ENCODE data around the gene TMEM179B. TPM values are rescaled to one million over a fixed set of nuclear protein-coding genes. Genes with fewer than 3 reads are reported as not detected.

The TMEM179B gene
- total and polyA plus RNA-seq, 2 of the 4 experiments (the other 2 are of a cell fraction), result 29.4 to 67.1 TPM

DNA sequence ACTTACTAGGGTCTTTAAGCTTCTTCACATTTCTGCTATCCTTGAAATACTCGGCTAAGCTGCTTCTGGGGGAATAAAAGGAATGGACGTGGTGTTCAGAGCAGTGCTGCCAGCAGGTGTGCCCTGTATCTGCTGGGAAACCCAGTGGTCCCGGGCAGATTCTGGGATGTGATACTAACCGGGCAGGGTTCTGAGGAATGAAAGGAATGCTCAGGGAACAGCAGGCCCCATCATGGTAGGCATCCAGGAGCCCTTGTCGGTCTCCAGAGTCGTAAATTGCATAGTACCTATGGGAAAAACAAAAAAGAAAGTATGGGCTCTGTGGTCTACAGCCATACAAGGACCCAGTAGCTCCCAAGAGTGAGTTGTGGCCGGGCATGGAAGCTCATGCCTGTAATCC, 9.1 kb downstream of the TMEM179B start:
- TF ChIP-seq NFE2L2 (IDR thresholded peaks at IDR 0.05; ENCODE audit: low read depth, low read length), result no peak
- no peak for TF ChIP-seq MAZ (IDR thresholded peaks at IDR 0.05; ENCODE audit: borderline replicate concordance, low read depth, low read length)
- no peak for TF ChIP-seq RAD21 (IDR thresholded peaks at IDR 0.05; ENCODE audit: low read length)
- TF ChIP-seq, protein P1, sequence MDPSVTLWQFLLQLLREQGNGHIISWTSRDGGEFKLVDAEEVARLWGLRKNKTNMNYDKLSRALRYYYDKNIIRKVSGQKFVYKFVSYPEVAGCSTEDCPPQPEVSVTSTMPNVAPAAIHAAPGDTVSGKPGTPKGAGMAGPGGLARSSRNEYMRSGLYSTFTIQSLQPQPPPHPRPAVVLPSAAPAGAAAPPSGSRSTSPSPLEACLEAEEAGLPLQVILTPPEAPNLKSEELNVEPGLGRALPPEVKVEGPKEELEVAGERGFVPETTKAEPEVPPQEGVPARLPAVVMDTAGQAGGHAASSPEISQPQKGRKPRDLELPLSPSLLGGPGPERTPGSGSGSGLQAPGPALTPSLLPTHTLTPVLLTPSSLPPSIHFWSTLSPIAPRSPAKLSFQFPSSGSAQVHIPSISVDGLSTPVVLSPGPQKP (IDR thresholded peaks at IDR 0.05; ENCODE audit: borderline replicate concordance, low read depth, low read length), result no peak
- TF ChIP-seq MXI1 (IDR thresholded peaks at IDR 0.05; ENCODE audit: borderline replicate concordance, low read depth, low read length), result no peak
- no peak for TF ChIP-seq BHLHE40 (IDR thresholded peaks at IDR 0.05; ENCODE audit: low read depth, low read length)
- TF ChIP-seq USF2 (IDR thresholded peaks at IDR 0.05; ENCODE audit: low read depth, low read length), result no peak
- TF ChIP-seq RFX5 (IDR thresholded peaks at IDR 0.05; ENCODE audit: low read depth, low read length), result no peak
- Histone ChIP-seq H2AK5ac (ENCODE audit: low read depth, low read length) (no peak overlapping the region), H3K9me3 (ENCODE audit: control insufficient read depth, insufficient read depth, low read length) (no peaks in the 10 kb centered on the region), H3K4me1 (ENCODE audit: control insufficient read depth, insufficient read depth, low read length) (peaks cover 5% of the 10 kb centered on the region), H3K9me1 (ENCODE audit: insufficient read depth, low read length) (no peaks in the 10 kb centered on the region), H3K56ac (ENCODE audit: extremely low read depth, insufficient read depth, low read length) (no peak overlapping the region), H3K4me3 (ENCODE audit: insufficient read depth, low read depth, low read length) (no peak overlapping the region), H3K9ac (ENCODE audit: low read depth, low read length) (no peak overlapping the region), H3K23ac (ENCODE audit: low read depth, low read length) (no peak overlapping the region), H3K27me3 (ENCODE audit: control insufficient read depth, insufficient read depth, low read length) (no peaks in the 10 kb centered on the region), H3K14ac (replicated peaks; ENCODE audit: low read depth, low read length) (no peak overlapping the region), H2BK120ac (ENCODE audit: low read depth, low read length) (no peak overlapping the region), H3K36me3 (ENCODE audit: control insufficient read depth, insufficient read depth, low read length) (peaks cover 76% of the 10 kb centered on the region), H3K27ac (ENCODE audit: insufficient read depth, low read length) (no peak overlapping the region), H2BK15ac (ENCODE audit: low read depth, low read length) (no peak overlapping the region), H4K91ac (ENCODE audit: insufficient read depth, low read depth, low read length) (no peak overlapping the region), H3K79me1 (ENCODE audit: low read depth in 1 of 2, low read length in 2 of 2) (peaks cover 8 to 30% of the 10 kb centered on the region in 2 experiments), H2BK20ac (ENCODE audit: low read depth, low read length) (no peak overlapping the region), H3K18ac (ENCODE audit: low read depth, low read length) (no peak overlapping the region), H3K4me2 (ENCODE audit: low read depth, low read length) (no peak overlapping the region), H3K4ac (ENCODE audit: low read depth, low read length) (no peak overlapping the region), H4K5ac (ENCODE audit: low read depth, low read length) (no peak overlapping the region), H2BK5ac (ENCODE audit: low read depth, low read length, poor library complexity, severe bottlenecking) (no peak overlapping the region), H4K8ac (ENCODE audit: low read depth in 2 of 2, low read length in 2 of 2) (no peak overlapping the region), H4K20me1 (ENCODE audit: insufficient read depth, low read length) (peaks cover 8% of the 10 kb centered on the region), H2AFZ (replicated peaks; ENCODE audit: low read length, poor library complexity) (no peak overlapping the region), H2AK9ac (replicated peaks; ENCODE audit: low read depth, low read length, poor library complexity) (no peak overlapping the region)
- intact Hi-C loops (cut with micrococcal nuclease) (no loop called here), dilution Hi-C loops (cut with HindIII; ENCODE audit: low sequenced_read_pairs, unreplicated experiment) (no loop called here), in situ Hi-C loops (cut with MboI; ENCODE audit: low sequenced_read_pairs) (no loop called here)
- ATAC-seq (ENCODE audit: low read depth) (no peak), DNase-seq (no peak)
- BruUV-seq (replicated peaks), result no TSS peak
- CTCF ChIA-PET, result no interaction called here
- POLR2A ChIA-PET (ENCODE audit: unreplicated experiment), result interaction anchor here (0.6 kb wide), 1 partner anchor 10 kb away, joined by 10 read pairs; no protein-coding TSS in a partner anchor
- 82% methylated on average over 2 of the region's 7 CpGs; no CpG with 5 or more reads in 1 of the 2 experiments for WGBS, 2 experiments (ENCODE audit: extremely low coverage in 2 of 2, insufficient read length in 1 of 2)

Data from IMR-90 (cell line).